Transverse colon (tissue), 4 donors: Measurements from ENCODE around the gene MGMT.

ENCODE experiments used
- CTCF ChIP-seq, 5 experiments: fragments of 200-600 bp in 3 of 5; fragments of 450-650 bp in 2 of 5; sonication (generic) in 3 of 5; IDR thresholded peaks; 1 replicate in 2 of 5; 2 replicates in 3 of 5; pipeline ENCODE4 v1.5.1; 2016 to 2017; ENCODE audit warnings: antibody characterized with exemption in 5 of 5, inconsistent platforms in 3 of 5, mild to moderate bottlenecking in 2 of 5, moderate library complexity in 1 of 5
- POLR2A ChIP-seq: fragments of 450-650 bp; IDR thresholded peaks from one replicate; pipeline ENCODE4 v1.6.1; 2016; ENCODE audit warnings: antibody characterized with exemption, mild to moderate bottlenecking, moderate library complexity
- POLR2AphosphoS5 ChIP-seq, 3 donors: sonication (generic); formaldehyde crosslinking; IDR thresholded peaks; one replicate each; pipeline ENCODE4 v1.6.1; 2016; ENCODE audit warnings: antibody characterized with exemption in 3 of 3

- TF ChIP-seq CTCF (IDR thresholded peaks at IDR 0.05): no peak
- TF ChIP-seq POLR2AphosphoS5 (IDR thresholded peaks at IDR 0.05): no peak
- TF ChIP-seq POLR2A: no peak
These were observed 176.2 kb downstream of the MGMT start for GRCh38 chr10:129643266-129643665.
